Measurements from ENCODE around the gene ZC3H7B.
"Not testable (repeated sequence)": the region's sequence is repeated elsewhere in the genome, so short reads cannot be mapped to it uniquely, and the experiment has no call there.

Gene ZC3H7B, protein sequence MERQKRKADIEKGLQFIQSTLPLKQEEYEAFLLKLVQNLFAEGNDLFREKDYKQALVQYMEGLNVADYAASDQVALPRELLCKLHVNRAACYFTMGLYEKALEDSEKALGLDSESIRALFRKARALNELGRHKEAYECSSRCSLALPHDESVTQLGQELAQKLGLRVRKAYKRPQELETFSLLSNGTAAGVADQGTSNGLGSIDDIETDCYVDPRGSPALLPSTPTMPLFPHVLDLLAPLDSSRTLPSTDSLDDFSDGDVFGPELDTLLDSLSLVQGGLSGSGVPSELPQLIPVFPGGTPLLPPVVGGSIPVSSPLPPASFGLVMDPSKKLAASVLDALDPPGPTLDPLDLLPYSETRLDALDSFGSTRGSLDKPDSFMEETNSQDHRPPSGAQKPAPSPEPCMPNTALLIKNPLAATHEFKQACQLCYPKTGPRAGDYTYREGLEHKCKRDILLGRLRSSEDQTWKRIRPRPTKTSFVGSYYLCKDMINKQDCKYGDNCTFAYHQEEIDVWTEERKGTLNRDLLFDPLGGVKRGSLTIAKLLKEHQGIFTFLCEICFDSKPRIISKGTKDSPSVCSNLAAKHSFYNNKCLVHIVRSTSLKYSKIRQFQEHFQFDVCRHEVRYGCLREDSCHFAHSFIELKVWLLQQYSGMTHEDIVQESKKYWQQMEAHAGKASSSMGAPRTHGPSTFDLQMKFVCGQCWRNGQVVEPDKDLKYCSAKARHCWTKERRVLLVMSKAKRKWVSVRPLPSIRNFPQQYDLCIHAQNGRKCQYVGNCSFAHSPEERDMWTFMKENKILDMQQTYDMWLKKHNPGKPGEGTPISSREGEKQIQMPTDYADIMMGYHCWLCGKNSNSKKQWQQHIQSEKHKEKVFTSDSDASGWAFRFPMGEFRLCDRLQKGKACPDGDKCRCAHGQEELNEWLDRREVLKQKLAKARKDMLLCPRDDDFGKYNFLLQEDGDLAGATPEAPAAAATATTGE

GRCh38 chr22:41301085-41302020 lies at the start of gene ZC3H7B:
Gene ZC3H7B (plus strand): TSS chr22:41301525. CDS start chr22:41320661, 19,136 bp downstream.
- no peak for DNase-seq

DNA sequence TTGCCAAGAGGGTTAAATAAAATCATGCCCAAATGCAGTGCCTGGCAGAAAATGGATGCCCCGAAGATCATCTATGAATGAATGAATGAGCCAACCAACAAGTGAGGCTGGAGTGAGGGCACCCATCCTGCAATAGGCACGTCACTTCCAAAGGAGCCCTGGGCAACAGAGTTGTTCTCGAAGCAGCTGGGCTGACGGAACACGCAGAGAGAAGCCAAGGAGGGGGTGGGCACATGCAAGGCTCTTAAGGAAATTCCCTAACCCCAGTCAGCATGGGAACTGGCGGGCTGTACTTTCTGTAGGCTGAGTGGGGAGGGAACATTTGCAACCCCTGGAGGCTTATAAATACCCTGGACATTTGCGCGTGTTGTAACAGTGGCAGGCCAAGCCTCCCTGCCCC lies 49.0 kb upstream of the ZC3H7B start:
- DNase-seq, result no peak

DNA sequence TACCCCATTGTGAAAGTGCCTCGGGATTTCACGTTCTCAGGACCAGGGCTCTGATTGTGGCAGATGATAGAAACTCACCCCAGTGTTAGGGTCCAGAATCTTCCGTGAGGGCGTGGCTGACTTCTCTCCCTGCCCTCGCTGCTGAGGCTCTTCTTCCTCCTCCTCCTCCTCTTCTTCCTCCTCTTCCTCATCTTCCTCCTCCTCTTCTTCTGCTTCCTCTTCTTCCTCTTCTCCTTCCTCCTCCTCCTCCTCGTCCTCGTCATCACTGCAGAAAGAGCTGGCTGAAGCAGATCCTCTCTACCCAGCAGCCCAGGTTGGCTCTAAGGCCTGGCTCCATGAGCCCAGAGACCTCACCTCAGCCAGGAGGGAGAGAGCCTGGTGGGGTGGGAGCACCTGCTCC lies 47.1 kb upstream of the ZC3H7B start:
- no peak for DNase-seq

GRCh38 chr22:41256254-41257253 lies 44.8 kb upstream of the ZC3H7B start:
- DNase-seq, result no peak

DNA sequence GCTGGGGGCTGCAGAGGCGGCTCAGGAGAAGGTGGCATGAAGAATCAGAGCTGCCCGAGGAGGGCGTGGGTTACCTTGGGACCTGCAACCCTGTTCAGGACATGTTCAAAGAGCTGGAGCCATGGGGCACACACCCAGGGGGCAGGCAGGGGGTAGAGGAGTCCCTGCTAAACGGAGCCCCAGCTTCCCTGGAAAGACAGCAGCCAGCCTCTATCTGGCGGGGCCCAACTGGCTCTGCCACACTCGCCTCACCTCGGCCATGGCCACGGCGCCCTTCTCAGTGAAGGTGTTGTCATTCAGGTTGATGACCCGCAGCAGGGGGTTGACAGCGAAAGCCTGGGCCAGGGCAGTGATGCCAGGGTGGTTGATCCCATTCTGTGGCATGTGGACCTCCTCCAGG lies 43.6 kb upstream of the ZC3H7B start:
- DNase-seq, result no peak

DNA sequence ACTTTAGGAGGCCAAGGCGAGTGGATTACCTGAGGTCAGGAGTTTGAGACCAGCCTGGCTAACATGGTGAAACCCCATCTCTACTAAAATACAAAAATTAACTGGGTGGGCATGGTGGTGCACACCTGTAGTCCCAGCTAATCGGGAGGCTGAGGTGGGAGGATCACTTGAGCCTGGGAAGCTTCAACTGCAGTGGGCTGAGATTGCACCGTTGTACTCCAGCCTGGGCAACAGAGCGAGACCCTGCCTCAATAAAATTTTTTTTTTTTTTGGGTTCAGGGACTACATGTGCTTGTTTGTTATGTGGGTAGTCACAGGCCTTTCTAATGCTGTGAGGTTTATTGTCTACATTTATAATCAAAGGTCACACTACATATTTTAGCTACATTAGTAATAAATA lies 41.6 kb upstream of the ZC3H7B start:
- not testable (repeated sequence) for DNase-seq

DNA sequence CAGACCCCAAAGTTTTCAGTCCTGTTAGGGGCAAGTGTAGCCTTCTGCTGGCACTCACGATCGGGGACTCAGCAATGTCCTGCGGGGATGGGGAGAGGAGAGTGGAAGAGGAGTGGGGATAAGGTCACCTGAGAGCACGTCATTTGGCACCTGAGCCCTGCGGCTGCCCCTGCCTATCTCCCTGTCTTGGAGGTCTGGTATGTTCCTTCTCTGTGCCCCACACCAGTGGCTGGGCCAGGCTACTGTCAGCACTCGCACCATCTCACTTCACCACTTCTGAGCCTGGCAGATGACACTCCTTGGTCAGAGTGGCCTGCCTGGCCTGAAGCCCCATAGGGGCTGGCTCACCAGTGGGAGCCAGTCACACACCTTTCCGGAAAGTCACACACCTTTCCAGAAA lies 40.5 kb upstream of the ZC3H7B start:
- no peak for DNase-seq

DNA sequence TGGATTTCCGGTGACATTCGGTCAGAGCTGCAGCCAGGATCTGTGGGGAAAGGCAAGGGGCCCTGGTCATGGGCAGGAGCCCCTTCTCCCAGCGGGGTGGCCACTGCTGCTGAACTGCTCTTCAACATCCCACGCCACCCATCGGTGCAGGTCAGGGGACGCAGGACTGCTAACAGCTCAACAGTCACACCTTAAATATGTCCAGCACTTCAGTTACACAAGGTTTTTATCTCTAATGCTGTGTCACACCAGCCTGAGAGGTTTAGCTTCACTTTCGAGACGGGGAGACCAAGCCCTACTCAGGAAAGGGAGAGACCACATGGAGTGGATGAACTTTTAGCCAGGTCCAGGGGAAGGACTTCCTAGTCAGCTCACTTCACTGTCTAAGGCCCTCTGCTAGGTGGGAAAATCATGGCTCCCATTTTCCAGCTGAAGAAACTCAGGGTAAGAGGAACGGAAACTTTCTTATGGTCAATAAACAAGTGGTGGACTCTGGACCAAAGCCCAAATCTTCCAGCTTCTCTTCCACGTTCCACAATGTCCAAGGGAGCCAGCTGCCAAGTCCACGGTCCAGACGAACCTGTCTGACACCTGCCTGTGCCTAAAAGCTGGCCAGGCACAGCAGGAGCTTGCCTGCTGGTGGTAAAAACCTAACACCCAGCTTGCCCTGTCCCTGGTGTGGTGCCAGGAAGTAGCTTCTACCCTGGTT lies 39.6 kb upstream of the ZC3H7B start:
- DNase-seq, result no peak

DNA sequence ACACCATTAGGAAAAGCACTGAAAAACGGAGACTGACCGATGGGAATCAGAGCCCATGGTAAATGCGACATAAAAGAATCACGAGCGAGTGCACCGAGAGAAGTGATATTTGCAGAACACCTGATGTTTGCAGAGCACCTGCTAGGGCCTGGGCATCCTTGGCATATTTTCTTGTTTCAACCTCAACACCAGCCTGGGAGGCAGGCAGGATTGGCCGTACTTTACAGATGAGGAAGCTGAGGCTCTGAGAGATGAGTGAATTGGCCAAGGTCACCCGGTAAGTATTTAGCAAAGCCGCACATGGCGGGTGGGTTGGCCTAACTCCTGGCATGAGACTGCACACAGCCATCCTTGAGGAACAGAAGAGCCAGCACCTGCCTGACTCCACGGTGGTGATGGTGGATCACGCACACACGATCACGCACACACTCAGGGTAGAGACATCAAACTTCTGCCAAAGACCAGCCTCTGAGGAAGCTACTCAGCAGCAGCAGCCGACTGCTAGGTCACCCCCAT lies 39.0 kb upstream of the ZC3H7B start:
- DNase-seq, result no peak

DNA sequence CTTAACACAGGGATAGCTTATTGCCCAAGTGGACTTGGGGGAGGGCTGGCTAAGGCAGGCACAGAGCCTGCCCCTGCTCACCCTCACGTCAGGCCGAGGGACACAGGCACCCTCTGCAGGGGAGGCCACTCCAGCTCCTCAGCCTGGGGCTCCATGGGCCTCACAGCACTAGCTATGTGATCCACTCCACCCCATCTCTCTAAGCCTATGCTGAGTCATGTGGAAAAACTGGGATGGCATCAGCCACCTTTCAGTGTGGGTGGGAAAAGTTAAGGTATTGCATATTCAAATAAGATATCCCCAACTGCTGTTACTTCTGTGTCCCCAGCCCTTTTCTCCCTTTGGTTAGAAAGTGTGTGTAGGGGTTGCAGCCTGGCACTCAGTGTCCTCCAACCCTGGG lies 37.6 kb upstream of the ZC3H7B start:
- DNase-seq, result no peak

- DNase-seq, result no peak
Observed at GRCh38 chr22:41264408-41264941, 36.9 kb upstream of the ZC3H7B start.

GRCh38 chr22:41267958-41268357 lies 33.4 kb upstream of the ZC3H7B start:
- DNase-seq, result no peak

DNA sequence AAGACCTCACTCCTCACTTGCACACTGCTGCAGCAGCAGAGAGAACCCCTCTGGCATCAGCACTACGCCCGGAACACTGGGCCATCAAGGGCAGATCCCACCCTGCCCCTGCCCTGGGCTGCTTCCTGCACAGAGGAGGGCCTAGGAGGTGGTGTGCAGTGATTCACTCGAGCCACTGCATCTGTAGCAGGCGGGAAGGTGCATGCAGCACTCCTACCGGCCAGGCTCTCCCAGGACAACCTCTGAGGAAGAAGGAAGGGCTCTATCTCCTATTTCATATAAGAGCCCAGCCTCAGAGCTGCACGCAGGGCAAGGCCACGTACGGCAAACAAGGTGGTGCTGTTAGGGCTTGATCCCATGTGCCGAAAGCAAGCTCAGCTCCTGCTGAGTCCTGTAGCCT lies 29.5 kb upstream of the ZC3H7B start:
- DNase-seq, result no peak

GRCh38 chr22:41273128-41273527 lies 28.2 kb upstream of the ZC3H7B start:
- no peak for DNase-seq

DNA sequence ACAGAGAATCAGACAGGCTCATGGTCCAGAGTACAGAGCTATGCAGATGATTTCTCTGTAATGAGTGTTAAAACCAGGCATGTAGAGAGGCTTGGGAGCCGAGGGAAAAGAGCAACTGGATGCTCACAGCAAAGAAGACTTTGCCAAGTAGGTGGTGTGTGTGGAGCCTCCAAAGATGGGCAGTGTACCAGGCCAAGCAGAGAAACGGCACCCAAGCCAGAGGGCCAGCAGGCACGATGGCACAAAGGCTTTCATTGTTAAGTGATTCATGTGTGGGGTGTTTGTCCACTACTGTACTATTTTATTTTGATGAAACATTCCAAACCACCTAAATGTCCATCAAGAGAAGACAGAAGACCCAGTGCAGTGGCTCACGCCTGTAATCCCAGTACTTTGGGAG lies 26.5 kb upstream of the ZC3H7B start:
- DNase-seq, result no peak

DNA sequence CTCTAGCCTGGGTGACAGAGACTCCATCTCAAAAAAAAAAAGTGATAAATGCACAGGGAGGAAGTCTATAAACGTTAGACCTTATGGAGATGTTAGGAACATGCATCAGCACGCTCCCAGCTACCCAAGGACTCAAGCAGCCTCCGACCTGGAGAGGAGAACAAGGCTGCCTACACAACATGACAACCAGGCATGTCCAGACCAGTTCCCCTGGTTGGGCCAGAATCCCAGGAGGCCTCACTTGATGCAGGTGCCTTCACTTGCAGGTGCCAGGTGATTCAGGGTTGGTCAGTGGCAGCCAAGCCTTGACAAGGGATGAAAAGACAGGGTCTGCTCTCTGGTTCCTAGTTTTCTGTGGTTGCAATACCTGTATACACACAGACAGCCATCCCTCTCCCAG lies 21.3 kb upstream of the ZC3H7B start:
- DNase-seq, result no peak

GRCh38 chr22:41280854-41281253 lies 20.5 kb upstream of the ZC3H7B start:
- no peak for DNase-seq

GRCh38 chr22:41284465-41284864 lies 16.9 kb upstream of the ZC3H7B start:
- DNase-seq, result no peak

GRCh38 chr22:41285441-41285819 lies 15.9 kb upstream of the ZC3H7B start:
- no peak for DNase-seq
